Measurements from ENCODE around the gene DNAJA3.

GRCh38 chr16:4455081-4455480 lies 29.4 kb downstream of the DNAJA3 start:
- TF ChIP-seq CTCF (IDR thresholded peaks at IDR 0.05 in 2 of 3, conservative IDR thresholded peaks at IDR 0.05 in 1 of 3; ENCODE audit: insufficient read depth in 2 of 3, low read depth in 1 of 3, low read length in 3 of 3) (no peak), BRF2 (IDR thresholded peaks at IDR 0.05; ENCODE audit: borderline replicate concordance, insufficient read depth, insufficient read length) (no peak), NBN (IDR thresholded peaks at IDR 0.05; ENCODE audit: low read depth) (no peak), POLR2A (conservative IDR thresholded peaks at IDR 0.05) (no peak), ZNF232 (CRISPR knock-in tag; IDR thresholded peaks at IDR 0.05) (no peak), GABPB1 (CRISPR knock-in tag; IDR thresholded peaks at IDR 0.05) (no peak), ZNF263 (CRISPR knock-in tag; IDR thresholded peaks at IDR 0.05; ENCODE audit: borderline replicate concordance) (no peak), TCF7L2 (IDR thresholded peaks at IDR 0.05; ENCODE audit: low read depth, low read length) (no peak), NFE2L1 (tag; IDR thresholded peaks at IDR 0.05; ENCODE audit: borderline replicate concordance, low read depth) (no peak), KLF1 (tag; IDR thresholded peaks at IDR 0.05) (no peak), NFATC3 (IDR thresholded peaks at IDR 0.05) (no peak), ZBTB34 (CRISPR knock-in tag; IDR thresholded peaks at IDR 0.05) (no peak), BHLHE40 (IDR thresholded peaks at IDR 0.05; ENCODE audit: low read length) (no peak)
